ENCODE measurements around the gene LDHD.

DNA sequence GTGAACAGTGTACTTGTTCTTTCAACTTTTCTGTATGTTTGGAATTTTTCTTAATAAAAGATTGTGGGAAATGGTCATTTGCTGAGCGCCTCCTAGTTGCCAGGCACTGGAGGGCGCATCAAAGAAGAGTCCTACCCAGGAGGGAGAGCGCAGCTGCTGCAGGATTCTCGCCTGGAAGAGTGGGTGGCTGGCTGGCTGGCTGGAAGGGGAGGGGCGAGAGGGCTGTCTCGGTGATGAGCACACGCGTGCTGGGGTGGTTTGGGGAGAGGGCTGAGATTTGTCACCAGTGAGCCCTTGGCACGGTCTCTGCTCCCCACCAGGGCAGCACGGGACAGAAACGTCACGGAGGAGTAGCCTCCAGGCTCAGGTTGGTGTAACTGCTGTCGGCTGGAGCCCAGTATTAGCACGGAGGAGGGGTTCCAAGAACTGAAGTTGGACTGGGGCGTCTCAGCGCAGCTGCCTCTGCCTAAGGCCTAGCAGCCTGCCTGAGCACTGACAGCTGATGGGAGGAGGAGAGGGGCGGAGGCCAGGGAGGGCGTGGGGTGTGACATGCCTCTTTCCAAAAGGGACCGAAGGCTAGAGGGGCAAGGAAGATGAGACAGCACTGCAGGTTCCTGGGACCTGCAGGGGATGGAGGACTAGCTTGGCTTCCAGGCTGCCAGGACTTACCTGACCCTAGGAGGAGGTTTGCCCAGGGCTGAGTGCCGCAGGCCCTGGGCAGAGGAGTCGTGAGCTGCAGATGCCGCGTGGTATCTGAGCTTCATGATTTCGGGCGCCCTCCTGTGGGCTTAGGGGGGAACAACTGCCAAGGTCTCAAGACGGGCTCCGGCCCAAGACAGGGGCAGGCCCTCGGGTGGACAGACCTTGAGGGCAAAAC lies 5.7 kb downstream of the LDHD start:
- TF ChIP-seq, protein P1, sequence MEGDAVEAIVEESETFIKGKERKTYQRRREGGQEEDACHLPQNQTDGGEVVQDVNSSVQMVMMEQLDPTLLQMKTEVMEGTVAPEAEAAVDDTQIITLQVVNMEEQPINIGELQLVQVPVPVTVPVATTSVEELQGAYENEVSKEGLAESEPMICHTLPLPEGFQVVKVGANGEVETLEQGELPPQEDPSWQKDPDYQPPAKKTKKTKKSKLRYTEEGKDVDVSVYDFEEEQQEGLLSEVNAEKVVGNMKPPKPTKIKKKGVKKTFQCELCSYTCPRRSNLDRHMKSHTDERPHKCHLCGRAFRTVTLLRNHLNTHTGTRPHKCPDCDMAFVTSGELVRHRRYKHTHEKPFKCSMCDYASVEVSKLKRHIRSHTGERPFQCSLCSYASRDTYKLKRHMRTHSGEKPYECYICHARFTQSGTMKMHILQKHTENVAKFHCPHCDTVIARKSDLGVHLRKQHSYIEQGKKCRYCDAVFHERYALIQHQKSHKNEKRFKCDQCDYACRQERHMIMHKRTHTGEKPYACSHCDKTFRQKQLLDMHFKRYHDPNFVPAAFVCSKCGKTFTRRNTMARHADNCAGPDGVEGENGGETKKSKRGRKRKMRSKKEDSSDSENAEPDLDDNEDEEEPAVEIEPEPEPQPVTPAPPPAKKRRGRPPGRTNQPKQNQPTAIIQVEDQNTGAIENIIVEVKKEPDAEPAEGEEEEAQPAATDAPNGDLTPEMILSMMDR (conservative IDR thresholded peaks at IDR 0.05): peak; percentile 87
- no peak for TF ChIP-seq ZFX (IDR thresholded peaks at IDR 0.05)

Data from C4-2B (cell line).